Measurements from ENCODE around the gene HPSE2.

The HPSE2 gene

DNA sequence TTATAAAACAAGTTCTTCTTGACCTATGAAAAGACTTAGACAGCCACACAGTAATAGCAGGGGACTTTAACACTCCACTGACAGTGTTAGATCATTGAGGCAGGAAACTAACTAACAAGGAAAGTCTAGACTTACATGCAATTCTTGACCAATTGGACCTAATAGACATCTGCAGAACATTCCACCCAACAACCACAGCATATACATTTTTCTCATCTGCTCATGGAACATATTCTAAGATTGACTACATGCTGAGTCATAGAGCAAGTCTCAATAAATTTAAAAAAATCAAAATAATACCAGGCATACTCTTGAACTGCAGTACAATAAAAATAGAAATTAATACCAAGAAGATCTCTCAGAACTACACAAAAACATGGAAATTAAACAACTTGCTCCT is 569.4 kb downstream of the HPSE2 start:
- DNase-seq, result no peak

DNA sequence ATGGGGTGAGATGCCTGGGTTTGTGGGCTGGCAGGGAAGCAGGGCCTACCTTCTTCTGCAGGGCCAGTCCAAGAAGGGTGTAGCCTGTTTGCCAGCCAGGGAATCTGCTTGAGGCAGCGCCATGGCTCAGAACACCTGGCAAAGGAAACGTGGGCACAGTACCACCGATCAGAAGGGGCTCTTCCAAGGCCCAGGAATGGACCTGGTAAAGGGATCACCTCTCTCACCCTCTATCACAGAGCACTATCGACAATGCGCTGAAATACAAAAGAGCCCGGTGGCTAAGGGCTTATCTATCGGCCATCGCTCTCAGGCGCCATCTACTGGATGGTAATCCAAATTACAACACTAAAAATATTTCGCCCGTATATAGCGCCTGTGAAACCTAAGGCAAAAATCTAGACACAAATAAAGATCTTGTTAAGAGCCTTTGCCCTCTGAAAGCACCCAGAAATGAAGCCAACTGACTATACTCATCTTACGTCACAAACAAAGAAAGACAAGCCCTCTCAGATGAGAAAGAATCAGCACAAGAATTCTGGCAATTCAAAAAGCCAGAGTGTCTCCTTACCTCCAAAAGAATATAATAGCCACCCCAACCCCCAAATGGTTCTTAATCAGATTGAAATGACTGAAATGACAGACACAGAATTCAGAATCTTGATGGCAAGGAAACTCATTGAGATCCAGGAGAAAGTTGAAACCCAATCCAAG is 571.2 kb downstream of the HPSE2 start:
- DNase-seq, result no peak

DNA sequence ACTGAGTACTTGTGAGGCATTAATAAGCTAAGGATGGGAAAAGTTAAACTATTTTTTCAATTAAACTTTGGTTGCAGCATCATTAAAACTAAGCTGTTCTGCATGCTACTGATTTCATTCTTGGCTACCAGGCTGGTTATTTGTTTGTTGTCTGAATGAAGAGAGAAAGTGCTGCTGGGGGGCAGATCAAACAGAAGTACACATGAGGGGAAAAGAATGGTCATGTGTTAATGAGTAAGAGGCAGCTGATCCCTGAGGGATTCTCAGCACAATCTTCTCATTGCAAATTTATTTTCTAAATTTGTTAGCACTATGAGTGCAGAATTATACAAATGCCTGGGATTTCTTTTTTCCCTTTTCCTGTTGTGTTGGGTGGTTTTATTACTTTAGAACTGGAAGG is 575.7 kb downstream of the HPSE2 start:
- DNase-seq, result no peak

- no peak for DNase-seq
Measured at GRCh38 chr10:98655492-98655891, 580.2 kb downstream of the HPSE2 start.

DNA sequence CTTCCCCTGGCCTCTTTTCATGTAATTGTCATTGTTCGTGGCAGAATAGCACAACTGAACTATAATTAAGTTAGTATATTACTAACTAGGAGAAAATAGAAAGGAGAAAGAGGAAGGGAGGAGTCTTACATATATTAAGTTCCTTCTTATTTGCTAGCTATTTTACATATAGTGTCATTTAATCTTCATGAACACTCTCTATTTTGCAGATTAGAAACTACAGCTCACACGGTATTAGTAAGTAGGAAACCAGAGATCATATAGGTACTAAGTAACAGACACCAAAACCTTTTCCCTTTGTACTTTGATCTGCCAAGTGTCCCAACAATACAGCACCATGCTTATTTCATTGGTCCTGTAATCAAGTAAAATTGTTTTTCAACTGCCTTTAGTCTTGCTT is 586.5 kb downstream of the HPSE2 start:
- no peak for DNase-seq

DNA sequence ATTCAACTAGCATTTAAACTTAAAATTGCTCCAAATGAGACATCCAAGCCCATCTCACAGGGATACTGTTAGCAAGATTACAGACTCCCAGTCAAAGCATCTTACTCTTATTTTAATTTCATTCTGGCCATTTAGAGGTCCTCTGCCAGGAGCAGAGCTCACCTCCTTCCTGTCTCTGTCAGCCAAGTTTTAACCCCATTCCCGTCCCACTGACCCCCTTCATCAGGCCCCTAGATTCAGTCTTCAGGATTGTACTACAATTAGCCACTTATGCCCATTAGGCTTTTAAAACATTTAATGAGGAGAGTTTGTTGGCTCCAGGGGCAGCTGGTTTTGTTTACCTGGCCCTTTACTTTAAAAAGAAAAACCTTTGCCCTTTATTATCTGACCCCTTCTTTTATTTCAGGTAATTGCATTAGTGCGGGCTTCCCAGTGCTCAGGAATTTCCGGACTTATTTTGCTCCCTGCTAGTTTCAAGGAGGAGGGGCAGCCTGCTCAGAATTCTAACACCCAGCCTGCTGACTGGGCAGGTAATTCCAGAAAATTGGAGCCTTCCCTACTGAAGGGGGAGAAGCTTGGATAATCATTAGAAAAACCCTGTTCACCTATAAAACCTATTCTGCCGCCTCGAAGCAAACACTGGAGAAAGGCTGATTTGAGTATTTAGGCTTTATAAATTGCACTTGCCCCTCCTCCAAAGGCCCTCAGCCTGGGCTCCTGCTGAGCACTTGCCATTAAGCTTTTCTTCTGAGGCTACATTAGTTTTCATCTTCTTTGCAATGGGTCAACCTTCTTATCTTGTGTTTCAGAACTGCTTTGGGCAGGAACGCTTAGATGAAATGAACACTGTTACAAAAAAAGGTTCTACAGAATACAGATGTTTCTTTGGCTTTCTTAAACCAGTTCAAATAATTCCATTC is 588.4 kb downstream of the HPSE2 start:
- no peak for DNase-seq

- DNase-seq, result no peak
Measured at GRCh38 chr10:98644466-98644865, 591.2 kb downstream of the HPSE2 start.

GRCh38 chr10:98642281-98642680 is 593.4 kb downstream of the HPSE2 start:
- DNase-seq, result no peak

DNA sequence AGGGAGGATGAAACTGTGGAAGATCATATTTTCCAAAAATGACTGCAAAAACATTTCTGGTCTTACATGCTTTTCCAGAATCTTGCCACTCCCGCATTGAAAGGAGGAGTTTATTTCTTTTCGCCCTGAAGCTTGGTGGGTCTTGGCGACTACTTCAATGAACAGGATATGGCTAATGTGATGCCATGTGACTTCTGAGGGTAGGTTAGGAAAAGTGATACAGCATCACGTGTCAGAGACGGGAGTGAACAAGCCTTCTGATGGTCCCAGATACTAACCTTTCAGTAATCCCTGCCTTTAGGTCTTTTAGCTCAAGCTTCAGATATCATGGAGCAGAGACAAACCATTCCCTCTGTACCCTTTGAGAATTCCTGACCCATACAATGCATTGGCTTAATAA is 596.7 kb downstream of the HPSE2 start:
- DNase-seq, result no peak

- DNase-seq, result no peak
Measured at GRCh38 chr10:98636921-98637329, 598.7 kb downstream of the HPSE2 start.

- DNase-seq, result no peak
Measured at GRCh38 chr10:98632456-98633150, 603.0 kb downstream of the HPSE2 start.

DNA sequence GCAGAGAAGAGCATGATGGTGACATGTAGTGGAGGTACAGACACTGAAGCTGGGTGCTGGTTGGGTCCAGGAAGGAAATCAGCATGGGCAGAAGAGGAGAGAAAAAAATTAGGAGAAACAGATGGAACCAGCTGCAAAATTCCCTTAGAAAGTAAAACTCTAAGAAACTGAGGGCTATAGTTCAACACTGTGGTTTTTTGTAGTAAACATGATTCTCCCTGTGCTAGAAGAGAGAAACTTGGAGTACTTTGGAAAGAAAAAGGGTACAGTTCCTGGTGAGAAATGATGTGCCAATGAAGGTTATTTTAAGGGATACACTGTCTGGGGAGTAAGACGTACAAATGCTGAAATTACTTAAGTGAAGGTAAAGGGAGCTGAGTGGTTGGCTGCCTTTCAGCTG is 607.4 kb downstream of the HPSE2 start:
- no peak for DNase-seq

GRCh38 chr10:98627711-98628110 is 607.9 kb downstream of the HPSE2 start:
- no peak for DNase-seq

DNA sequence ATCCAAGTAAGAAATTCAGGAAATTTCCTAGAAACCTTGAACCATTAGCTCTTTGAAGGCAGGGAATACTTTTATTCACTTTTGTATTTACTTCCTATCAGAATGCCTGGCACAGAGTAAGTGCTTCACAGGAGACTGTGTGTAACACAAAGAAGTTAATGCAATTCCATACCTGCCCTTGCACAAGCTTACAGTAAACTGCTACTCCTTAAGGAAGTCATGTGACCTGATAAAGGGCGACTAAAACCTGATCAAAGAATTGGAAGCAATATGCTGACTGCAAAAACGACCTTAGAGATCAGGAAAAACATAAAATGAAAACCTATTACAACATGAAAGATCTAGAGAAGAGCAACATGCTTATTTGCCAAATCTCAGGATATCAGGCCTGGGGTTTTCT is 610.7 kb downstream of the HPSE2 start:
- DNase-seq, result no peak

DNA sequence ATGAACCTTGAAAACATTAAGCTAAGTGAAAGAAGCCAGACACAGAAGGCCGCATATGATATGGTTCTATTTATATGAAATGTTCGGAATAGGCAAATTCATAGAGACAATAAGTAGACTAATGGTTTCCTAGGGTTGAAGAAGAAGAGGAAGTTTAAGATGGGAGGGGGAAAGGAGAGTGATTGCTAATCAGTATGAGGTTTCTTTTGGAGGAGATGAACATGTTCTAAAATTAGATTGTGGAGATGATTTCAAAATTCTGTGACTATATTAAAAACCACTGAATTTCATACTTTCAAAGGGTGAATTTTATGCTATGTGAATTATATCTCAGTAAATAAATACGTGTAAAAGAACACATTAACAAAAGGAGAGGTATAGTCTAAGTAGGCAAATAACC is 612.5 kb downstream of the HPSE2 start:
- DNase-seq, result no peak

DNA sequence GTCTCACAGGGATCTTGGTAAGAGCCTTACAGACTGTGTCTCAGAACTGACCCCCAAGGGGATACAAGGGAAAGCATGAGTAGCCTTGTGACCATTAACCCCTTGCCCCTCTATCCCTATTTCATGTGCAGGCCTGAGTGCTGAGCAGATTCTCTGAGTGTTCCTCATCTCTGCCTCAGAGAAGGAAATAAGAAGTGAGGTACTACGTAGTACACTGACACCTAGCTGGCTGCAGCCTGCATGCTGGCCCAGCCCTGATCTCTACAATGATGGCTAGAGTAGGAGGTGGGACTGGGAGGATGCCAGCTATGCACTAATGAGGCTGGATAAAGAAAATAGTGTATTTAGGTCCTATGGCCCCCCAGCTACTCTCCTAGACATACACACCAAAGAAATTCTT is 614.0 kb downstream of the HPSE2 start:
- DNase-seq, result no peak

- DNase-seq, result no peak
Measured at GRCh38 chr10:98620503-98620902, 615.1 kb downstream of the HPSE2 start.

- DNase-seq, result no peak
Measured at GRCh38 chr10:98619446-98619845, 616.2 kb downstream of the HPSE2 start.

- DNase-seq, result no peak
Measured at GRCh38 chr10:98617906-98618520, 617.6 kb downstream of the HPSE2 start.

GRCh38 chr10:98613446-98613845 is 622.2 kb downstream of the HPSE2 start:
- no peak for DNase-seq

- no peak for DNase-seq
Measured at GRCh38 chr10:98611436-98611835, 624.2 kb downstream of the HPSE2 start.

DNA sequence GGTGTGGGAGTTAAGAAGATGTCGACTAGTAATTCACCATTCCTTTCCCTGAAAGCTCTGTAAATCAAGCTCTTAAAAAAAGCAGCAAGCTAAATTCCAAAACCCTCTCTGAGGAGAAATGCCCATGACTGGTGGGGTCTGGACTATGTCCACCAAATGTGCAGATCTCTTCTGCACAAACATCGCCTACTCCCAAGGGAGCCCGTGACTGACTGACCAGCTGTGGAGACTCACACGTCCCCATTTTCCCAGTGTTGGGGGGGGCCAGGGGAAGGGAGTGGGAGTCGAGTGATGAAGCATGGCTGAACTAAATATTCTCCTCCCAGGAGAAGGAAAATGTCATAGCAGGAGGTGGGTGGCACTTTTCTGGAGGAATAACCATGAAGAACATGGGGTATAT is 624.8 kb downstream of the HPSE2 start:
- no peak for DNase-seq

DNA sequence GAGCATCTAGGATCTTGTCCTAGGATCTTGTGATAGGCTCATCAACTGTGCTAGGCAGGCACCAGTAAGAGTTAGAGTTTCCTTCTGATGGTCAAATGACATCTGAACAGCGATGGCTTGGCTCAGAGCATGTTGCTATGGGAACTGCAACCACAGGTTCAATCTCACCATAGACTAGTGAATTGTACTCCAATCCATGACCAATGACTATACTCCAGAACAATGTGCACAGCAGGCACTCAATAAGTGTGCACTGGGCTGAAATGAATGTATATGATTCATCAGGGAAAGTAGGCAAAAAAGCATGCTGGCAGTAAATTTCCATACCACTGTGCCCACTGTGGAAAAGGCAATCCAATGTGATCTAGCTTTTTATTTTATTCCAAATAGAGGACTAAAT is 625.4 kb downstream of the HPSE2 start:
- DNase-seq, result no peak

Data from right forelimb (tissue), 1 donor.